Panc1 (cell line): ENCODE results near the gene MAGI2. TPM values are rescaled to one million over a fixed set of nuclear protein-coding genes. Genes with fewer than 3 reads are reported as not detected.

ENCODE experiments used
- ATAC-seq: fragments of 200-7000 bp; cut with Tn5 transposase; 2 replicates; pipeline ENCODE4 v1.9.1; 2020; ENCODE audit warnings: mild to moderate bottlenecking, moderate library complexity
- BruUV-seq: library from RNA; stranded (reverse); fragments of 400-500 nt; replicated peaks from 2 replicates; lab custom pipeline; 2021; lab: Mats Ljungman, UMichigan
- CTCF ChIA-PET: fragments of 300-600 bp; sonication (Branson Sonifier 250); formaldehyde crosslinking; loops from one replicate; lab custom pipeline; 2022; ENCODE audit warnings: antibody characterized with exemption; lab: Charles Lee
- POLR2A ChIA-PET: fragments of 300-600 bp; sonication (Branson Sonifier 250); formaldehyde crosslinking; loops from one replicate; lab custom pipeline; 2022; ENCODE audit warnings: antibody characterized with exemption; lab: Charles Lee
- DNase-seq: peaks from one replicate; pipeline ENCODE4 v3.0.0-alpha.2; 2010; ENCODE audit warnings: low read depth, low spot score
- H3K27ac ChIP-seq: 2 replicates; pipeline ENCODE4 v1.5.1; 2011; ENCODE audit warnings: mild to moderate bottlenecking, low read length, inconsistent platforms
- H3K27me3 ChIP-seq: fragments of 200-500 bp; sonication (Bioruptor generic); 2 replicates; pipeline ENCODE4 v1.6.0; 2014; ENCODE audit warnings: low read length, inconsistent platforms; ENCODE audit not compliant: control insufficient read depth, insufficient read depth
- H3K36me3 ChIP-seq: fragments of 200-500 bp; sonication (Bioruptor generic); 2 replicates; pipeline ENCODE4 v1.5.1; 2014; ENCODE audit warnings: inconsistent platforms, mild to moderate bottlenecking, low read length, moderate library complexity; ENCODE audit not compliant: control insufficient read depth, insufficient read depth
- H3K4me1 ChIP-seq: 2 replicates; pipeline ENCODE4 v1.5.1; 2011; ENCODE audit warnings: inconsistent platforms, mild to moderate bottlenecking, low read length, moderate library complexity; ENCODE audit not compliant: control insufficient read depth, insufficient read depth
- H3K4me3 ChIP-seq, 2 experiments: 2 replicates each; pipeline ENCODE4 v1.5.1; 2011 to 2012; ENCODE audit warnings: low read depth in 2 of 2, low read length in 2 of 2, mild to moderate bottlenecking in 2 of 2, inconsistent platforms in 1 of 2, moderate library complexity in 1 of 2
- H3K9me3 ChIP-seq: fragments of 200-500 bp; sonication (Bioruptor generic); 2 replicates; pipeline ENCODE4 v1.5.1; 2014; ENCODE audit warnings: low read depth, mild to moderate bottlenecking, inconsistent platforms, low read length, moderate library complexity; ENCODE audit not compliant: control insufficient read depth, insufficient read depth
- POLR2AphosphoS5 ChIP-seq: IDR thresholded peaks from 2 replicates; pipeline ENCODE4 v1.6.1; 2012; ENCODE audit warnings: mild to moderate bottlenecking, low read depth, low read length, moderate library complexity
- SIN3A ChIP-seq: IDR thresholded peaks from 2 replicates; pipeline ENCODE4 v1.6.1; 2012; ENCODE audit warnings: low read depth, mild to moderate bottlenecking, low read length, moderate library complexity, borderline replicate concordance; ENCODE audit not compliant: insufficient read depth
- TCF7L2 ChIP-seq: IDR thresholded peaks from 2 replicates; pipeline ENCODE4 v1.6.1; 2011; ENCODE audit warnings: mild to moderate bottlenecking, low read depth, low read length, inconsistent platforms
- in situ Hi-C: cut with HindIII; loops from 2 replicates; pipeline ENCODE4 v1.10.0; 2016; ENCODE audit warnings: low sequenced_read_pairs, low pct_unique_long_range_greater_than_20kb
- intact Hi-C: fragments of 100-400 bp; cut with micrococcal nuclease; formaldehyde crosslinking; loops from one replicate; pipeline ENCODE4 v1.10.0; 2022; ENCODE audit not compliant: unreplicated experiment
- total RNA-seq: library from RNA; stranded (reverse); gene quantifications from one replicate; pipeline ENCODE4 v1.2.1, GENCODE V29; 2021; ENCODE audit not compliant: unreplicated experiment
- TF ChIP-seq, protein P1 (sequence below): fragments of 450-650 bp; IDR thresholded peaks from 2 replicates; pipeline ENCODE4 v1.5.1; 2017; ENCODE audit warnings: mild to moderate bottlenecking
- TF ChIP-seq, protein P2 (sequence below), 2 experiments: IDR thresholded peaks; 2 replicates each; pipeline ENCODE4 v1.6.1; 2011 to 2012; ENCODE audit warnings: low read depth in 2 of 2, control low read depth in 1 of 2, low read length in 1 of 2, mild to moderate bottlenecking in 1 of 2, moderate library complexity in 1 of 2; ENCODE audit not compliant: insufficient read depth in 1 of 2

MAGI2 gene
- total RNA-seq, 1 experiment from 2014 or later = 5.4 TPM

DNA sequence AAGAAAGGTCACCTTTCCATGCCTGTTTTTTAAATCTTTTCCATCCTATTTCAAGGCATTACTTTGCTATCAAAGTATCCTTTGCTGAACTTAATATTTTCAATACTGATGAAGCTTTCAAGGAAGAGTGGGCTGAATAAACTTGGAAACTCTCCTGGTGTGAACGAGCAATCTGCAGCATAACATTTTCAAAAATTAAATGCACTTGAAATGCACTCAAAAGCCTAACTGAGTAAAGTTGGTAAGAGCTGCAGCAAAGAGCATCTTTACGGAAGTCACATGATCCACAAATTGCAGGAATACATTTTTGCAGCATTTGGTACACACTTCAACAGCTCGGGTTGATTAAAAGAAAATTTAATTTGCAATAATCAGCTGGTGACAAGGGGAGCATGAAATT lies 1287.6 kb downstream of the MAGI2 start:
- ChIA-PET CTCF (no interaction called here), POLR2A (no interaction called here)
- Histone ChIP-seq H3K36me3 (no peaks in the 10 kb centered on the region), H3K9me3 (no peaks in the 10 kb centered on the region), H3K4me1 (no peaks in the 10 kb centered on the region), H3K27ac (no peak overlapping the region), H3K4me3 (no peak overlapping the region), H3K27me3 (peaks cover 4% of the 10 kb centered on the region; the same call in 1 of the 2 replicates)
- TF ChIP-seq POLR2AphosphoS5 = no peak
- TF ChIP-seq, protein P1, sequence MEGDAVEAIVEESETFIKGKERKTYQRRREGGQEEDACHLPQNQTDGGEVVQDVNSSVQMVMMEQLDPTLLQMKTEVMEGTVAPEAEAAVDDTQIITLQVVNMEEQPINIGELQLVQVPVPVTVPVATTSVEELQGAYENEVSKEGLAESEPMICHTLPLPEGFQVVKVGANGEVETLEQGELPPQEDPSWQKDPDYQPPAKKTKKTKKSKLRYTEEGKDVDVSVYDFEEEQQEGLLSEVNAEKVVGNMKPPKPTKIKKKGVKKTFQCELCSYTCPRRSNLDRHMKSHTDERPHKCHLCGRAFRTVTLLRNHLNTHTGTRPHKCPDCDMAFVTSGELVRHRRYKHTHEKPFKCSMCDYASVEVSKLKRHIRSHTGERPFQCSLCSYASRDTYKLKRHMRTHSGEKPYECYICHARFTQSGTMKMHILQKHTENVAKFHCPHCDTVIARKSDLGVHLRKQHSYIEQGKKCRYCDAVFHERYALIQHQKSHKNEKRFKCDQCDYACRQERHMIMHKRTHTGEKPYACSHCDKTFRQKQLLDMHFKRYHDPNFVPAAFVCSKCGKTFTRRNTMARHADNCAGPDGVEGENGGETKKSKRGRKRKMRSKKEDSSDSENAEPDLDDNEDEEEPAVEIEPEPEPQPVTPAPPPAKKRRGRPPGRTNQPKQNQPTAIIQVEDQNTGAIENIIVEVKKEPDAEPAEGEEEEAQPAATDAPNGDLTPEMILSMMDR = no peak
- no peak for TF ChIP-seq TCF7L2
- TF ChIP-seq, protein P2, sequence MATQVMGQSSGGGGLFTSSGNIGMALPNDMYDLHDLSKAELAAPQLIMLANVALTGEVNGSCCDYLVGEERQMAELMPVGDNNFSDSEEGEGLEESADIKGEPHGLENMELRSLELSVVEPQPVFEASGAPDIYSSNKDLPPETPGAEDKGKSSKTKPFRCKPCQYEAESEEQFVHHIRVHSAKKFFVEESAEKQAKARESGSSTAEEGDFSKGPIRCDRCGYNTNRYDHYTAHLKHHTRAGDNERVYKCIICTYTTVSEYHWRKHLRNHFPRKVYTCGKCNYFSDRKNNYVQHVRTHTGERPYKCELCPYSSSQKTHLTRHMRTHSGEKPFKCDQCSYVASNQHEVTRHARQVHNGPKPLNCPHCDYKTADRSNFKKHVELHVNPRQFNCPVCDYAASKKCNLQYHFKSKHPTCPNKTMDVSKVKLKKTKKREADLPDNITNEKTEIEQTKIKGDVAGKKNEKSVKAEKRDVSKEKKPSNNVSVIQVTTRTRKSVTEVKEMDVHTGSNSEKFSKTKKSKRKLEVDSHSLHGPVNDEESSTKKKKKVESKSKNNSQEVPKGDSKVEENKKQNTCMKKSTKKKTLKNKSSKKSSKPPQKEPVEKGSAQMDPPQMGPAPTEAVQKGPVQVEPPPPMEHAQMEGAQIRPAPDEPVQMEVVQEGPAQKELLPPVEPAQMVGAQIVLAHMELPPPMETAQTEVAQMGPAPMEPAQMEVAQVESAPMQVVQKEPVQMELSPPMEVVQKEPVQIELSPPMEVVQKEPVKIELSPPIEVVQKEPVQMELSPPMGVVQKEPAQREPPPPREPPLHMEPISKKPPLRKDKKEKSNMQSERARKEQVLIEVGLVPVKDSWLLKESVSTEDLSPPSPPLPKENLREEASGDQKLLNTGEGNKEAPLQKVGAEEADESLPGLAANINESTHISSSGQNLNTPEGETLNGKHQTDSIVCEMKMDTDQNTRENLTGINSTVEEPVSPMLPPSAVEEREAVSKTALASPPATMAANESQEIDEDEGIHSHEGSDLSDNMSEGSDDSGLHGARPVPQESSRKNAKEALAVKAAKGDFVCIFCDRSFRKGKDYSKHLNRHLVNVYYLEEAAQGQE (IDR thresholded peaks at IDR 0.05; ENCODE audit: insufficient read depth in 1 of 2, low read depth in 2 of 2, low read length in 1 of 2) = no peak
- TF ChIP-seq SIN3A = no peak
- intact Hi-C loops = no loop called here
- in situ Hi-C loops = no loop called here
- BruUV-seq = no TSS peak
- ATAC-seq (no peak), DNase-seq (no peak)

DNA sequence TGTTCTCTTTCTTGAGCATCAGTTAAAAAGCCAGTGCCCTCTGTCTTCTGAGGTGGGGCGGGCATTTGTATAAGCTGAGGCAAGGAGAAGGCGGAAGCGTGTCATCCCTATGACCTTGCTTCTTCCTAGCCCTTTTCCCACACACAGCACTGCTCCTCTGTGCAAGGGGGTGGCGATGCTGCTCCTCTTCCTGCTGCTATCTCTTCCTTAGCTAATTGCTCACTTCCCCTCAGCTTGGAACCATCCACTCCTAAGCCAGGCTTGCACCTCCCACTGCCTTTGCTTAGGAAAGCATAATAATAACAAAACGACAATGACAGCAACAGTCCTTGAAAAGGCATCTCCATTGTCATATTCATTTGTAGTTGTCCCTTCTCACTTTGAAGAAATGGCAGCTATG lies 1288.0 kb downstream of the MAGI2 start:
- intact Hi-C loops = no loop called here
- no TSS peak for BruUV-seq
- TF ChIP-seq, protein P2 (IDR thresholded peaks at IDR 0.05; ENCODE audit: insufficient read depth in 1 of 2, low read depth in 2 of 2, low read length in 1 of 2) = no peak
- TF ChIP-seq SIN3A (no peak), TCF7L2 (no peak), POLR2AphosphoS5 (no peak)
- TF ChIP-seq, protein P1 = no peak
- ChIA-PET CTCF (no interaction called here), POLR2A (no interaction called here)
- H3K27me3 ChIP-seq = peaks cover 7% of the 10 kb centered on the region; the same call in 1 of the 2 replicates
- in situ Hi-C loops = no loop called here
- DNase-seq (no peak), ATAC-seq (no peak)
- H3K4me3 ChIP-seq = no peak overlapping the region
- H3K9me3 ChIP-seq = no peaks in the 10 kb centered on the region
- no peaks in the 10 kb centered on the region for H3K36me3 ChIP-seq
- no peak overlapping the region for H3K27ac ChIP-seq
- no peaks in the 10 kb centered on the region for H3K4me1 ChIP-seq
